ENCODE measurements around the gene GRK5. TPM values are rescaled to one million over a fixed set of nuclear protein-coding genes. Genes with fewer than 3 reads are reported as not detected.
"Not testable (repeated sequence)": the region's sequence is repeated elsewhere in the genome, so short reads cannot be mapped to it uniquely, and the experiment has no call there.

GRK5 gene
- total RNA-seq, 3 donors from 2014 or later (not counting 1 experiment from before 2014, with no cell fraction given) = 37.6 to 54.3 (median 47.9) TPM

GRCh38 chr10:119269737-119270136 lies 62.4 kb downstream of the GRK5 start:
- Histone ChIP-seq H3K4me3 (ENCODE audit: low read length) (no peak overlapping the region), H3K9me3 (ENCODE audit: control insufficient read depth, insufficient read depth, low read length) (no peaks in the 10 kb centered on the region), H3K27ac (ENCODE audit: low read length) (peak overlapping the region; percentile 100), H3K4me1 (ENCODE audit: control insufficient read depth, insufficient read depth, low read length) (peaks cover 75% of the 10 kb centered on the region), H3K36me3 (ENCODE audit: control insufficient read depth, insufficient read depth, low read length) (no peaks in the 10 kb centered on the region), H3K27me3 (ENCODE audit: control insufficient read depth, insufficient read depth, low read length) (no peaks in the 10 kb centered on the region)
- no peak for ATAC-seq
- Mint-ChIP-seq H3K4me3 (peak overlapping the region; percentile 90), H3K27me3 (ENCODE audit: low read depth in 2 of 2) (no peaks in the 10 kb centered on the region), H3K4me1 (peaks cover 64 to 65% of the 10 kb centered on the region in 2 donors), H3K9me3 (no peaks in the 10 kb centered on the region), H3K36me3 (no peaks in the 10 kb centered on the region), H3K27ac (peak overlapping the region; percentile 94 to 99)
- TF ChIP-seq, protein P1, sequence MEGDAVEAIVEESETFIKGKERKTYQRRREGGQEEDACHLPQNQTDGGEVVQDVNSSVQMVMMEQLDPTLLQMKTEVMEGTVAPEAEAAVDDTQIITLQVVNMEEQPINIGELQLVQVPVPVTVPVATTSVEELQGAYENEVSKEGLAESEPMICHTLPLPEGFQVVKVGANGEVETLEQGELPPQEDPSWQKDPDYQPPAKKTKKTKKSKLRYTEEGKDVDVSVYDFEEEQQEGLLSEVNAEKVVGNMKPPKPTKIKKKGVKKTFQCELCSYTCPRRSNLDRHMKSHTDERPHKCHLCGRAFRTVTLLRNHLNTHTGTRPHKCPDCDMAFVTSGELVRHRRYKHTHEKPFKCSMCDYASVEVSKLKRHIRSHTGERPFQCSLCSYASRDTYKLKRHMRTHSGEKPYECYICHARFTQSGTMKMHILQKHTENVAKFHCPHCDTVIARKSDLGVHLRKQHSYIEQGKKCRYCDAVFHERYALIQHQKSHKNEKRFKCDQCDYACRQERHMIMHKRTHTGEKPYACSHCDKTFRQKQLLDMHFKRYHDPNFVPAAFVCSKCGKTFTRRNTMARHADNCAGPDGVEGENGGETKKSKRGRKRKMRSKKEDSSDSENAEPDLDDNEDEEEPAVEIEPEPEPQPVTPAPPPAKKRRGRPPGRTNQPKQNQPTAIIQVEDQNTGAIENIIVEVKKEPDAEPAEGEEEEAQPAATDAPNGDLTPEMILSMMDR (IDR thresholded peaks at IDR 0.05) = no peak
- intact Hi-C loops (cut with micrococcal nuclease) = loop anchor here (1.0 to 5.0 kb wide), 6 partner anchors 15 to 458 kb away; partner anchors contain the start of gene INPP5F
- WGBS (ENCODE audit: insufficient coverage) = 98% methylated on average over 3 of the region's 3 CpGs
- DNase-seq = peak in 1 of 2 donors; percentile 28

- peak; percentile 41 to 74 (median 57) for ATAC-seq
- Histone ChIP-seq H3K9me3 (ENCODE audit: control insufficient read depth, insufficient read depth, low read length) (no peaks in the 10 kb centered on the region), H3K27ac (ENCODE audit: low read length) (peak overlapping the region; percentile 100), H3K36me3 (ENCODE audit: control insufficient read depth, insufficient read depth, low read length) (no peaks in the 10 kb centered on the region), H3K27me3 (ENCODE audit: control insufficient read depth, insufficient read depth, low read length) (no peaks in the 10 kb centered on the region), H3K4me3 (ENCODE audit: low read length) (peak overlapping the region; percentile 1), H3K4me1 (ENCODE audit: control insufficient read depth, insufficient read depth, low read length) (peaks cover 81% of the 10 kb centered on the region)
- intact Hi-C loops (cut with micrococcal nuclease) = loop anchor here (2.0 to 5.0 kb wide), 2 partner anchors 14 to 456 kb away; partner anchors contain the start of gene INPP5F
- peaks cover 75% of the 10 kb centered on the region in 2 donors for H3K4me1 Mint-ChIP-seq
- WGBS (ENCODE audit: insufficient coverage) = 18% methylated on average over 16 of the region's 18 CpGs
- peak overlapping the region; percentile 90 for H3K4me3 Mint-ChIP-seq
- H3K9me3 Mint-ChIP-seq = no peaks in the 10 kb centered on the region
- H3K27ac Mint-ChIP-seq = peak overlapping the region; percentile 94 to 99
- H3K27me3 Mint-ChIP-seq (ENCODE audit: low read depth in 2 of 2) = no peaks in the 10 kb centered on the region
- H3K36me3 Mint-ChIP-seq = no peaks in the 10 kb centered on the region
- DNase-seq = peak; percentile 75
- TF ChIP-seq, protein P1 (IDR thresholded peaks at IDR 0.05) = no peak
Observed at GRCh38 chr10:119270762-119271366, 63.5 kb downstream of the GRK5 start.

- DNase-seq = peak in 1 of 2 donors; percentile 9
- not testable (repeated sequence) for H3K36me3 ChIP-seq (ENCODE audit: control insufficient read depth, insufficient read depth, low read length); H3K4me3 ChIP-seq (ENCODE audit: low read length); ATAC-seq; H3K9me3 ChIP-seq (ENCODE audit: control insufficient read depth, insufficient read depth, low read length); H3K27me3 ChIP-seq (ENCODE audit: control insufficient read depth, insufficient read depth, low read length); H3K36me3 Mint-ChIP-seq; H3K9me3 Mint-ChIP-seq; H3K27me3 Mint-ChIP-seq (ENCODE audit: low read depth in 2 of 2)
- H3K27ac ChIP-seq (ENCODE audit: low read length) = peak overlapping the region; percentile 100
- Mint-ChIP-seq H3K4me3 (peak overlapping the region; percentile 90), H3K4me1 (peaks cover 78% of the 10 kb centered on the region in 2 donors), H3K27ac (peak overlapping the region; percentile 94 to 99)
- 90% methylated on average over 7 of the region's 7 CpGs for WGBS (ENCODE audit: insufficient coverage)
- H3K4me1 ChIP-seq (ENCODE audit: control insufficient read depth, insufficient read depth, low read length) = peaks cover 79% of the 10 kb centered on the region
- intact Hi-C loops (cut with micrococcal nuclease) = loop anchor here (5.0 kb wide), 1 partner anchor 455 kb away; the partner anchor contains the start of gene INPP5F
Observed at GRCh38 chr10:119272338-119272734, 65.0 kb downstream of the GRK5 start.

- TF ChIP-seq, protein P1 (IDR thresholded peaks at IDR 0.05) = no peak
- intact Hi-C loops (cut with micrococcal nuclease) = loop anchor here (5.0 kb wide), 1 partner anchor 455 kb away; the partner anchor contains the start of gene INPP5F
- H3K4me3 Mint-ChIP-seq = peak overlapping the region; percentile 90
Observed at GRCh38 chr10:119272736-119273135, 65.4 kb downstream of the GRK5 start.

More at GRCh38 chr10:119272736-119273135, 65.4 kb downstream of the GRK5 start:
- Histone ChIP-seq H3K36me3 (ENCODE audit: control insufficient read depth, insufficient read depth, low read length) (no peaks in the 10 kb centered on the region), H3K9me3 (ENCODE audit: control insufficient read depth, insufficient read depth, low read length) (no peaks in the 10 kb centered on the region), H3K4me1 (ENCODE audit: control insufficient read depth, insufficient read depth, low read length) (peaks cover 75% of the 10 kb centered on the region), H3K4me3 (ENCODE audit: low read length) (no peak overlapping the region), H3K27ac (ENCODE audit: low read length) (no peak overlapping the region), H3K27me3 (ENCODE audit: control insufficient read depth, insufficient read depth, low read length) (no peaks in the 10 kb centered on the region)
- Mint-ChIP-seq H3K9me3 (no peaks in the 10 kb centered on the region), H3K27ac (peak overlapping the region; percentile 94 to 99), H3K36me3 (no peaks in the 10 kb centered on the region), H3K4me1 (peaks cover 82% of the 10 kb centered on the region in 2 donors), H3K27me3 (ENCODE audit: low read depth in 2 of 2) (no peaks in the 10 kb centered on the region)
- no peak for ATAC-seq
- WGBS (ENCODE audit: insufficient coverage) = 97% methylated on average over 9 of the region's 9 CpGs
- no peak for DNase-seq

Measured in natural killer cell (primary cell).